ENCODE measurements around the gene PRDM16. TPM values are rescaled to one million over a fixed set of nuclear protein-coding genes. Genes with fewer than 3 reads are reported as not detected.

Gene PRDM16
- total and polyA plus RNA-seq, 2 experiments from 2014 or later = 0.14 to 0.16 TPM

DNA sequence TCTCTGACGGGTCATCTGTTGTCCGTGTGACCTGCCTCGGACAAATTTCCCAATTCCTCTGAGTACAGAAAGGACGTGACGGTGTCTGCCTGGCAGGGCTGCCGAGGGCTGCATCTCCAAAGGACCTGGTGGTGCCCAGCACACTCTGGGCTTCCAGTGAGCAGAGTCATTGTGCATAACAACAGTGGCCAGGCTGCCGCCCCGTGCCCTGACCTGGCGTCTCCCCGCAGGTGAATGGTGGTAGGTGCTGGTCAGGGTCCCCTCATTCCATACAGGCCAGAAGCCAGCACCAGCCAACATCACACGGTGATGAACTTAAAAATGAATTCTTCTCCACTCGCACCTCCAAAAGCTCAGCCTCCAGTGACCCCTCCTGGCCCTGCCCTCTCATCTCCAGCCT lies 28.2 kb downstream of the PRDM16 start:
- no peak for TF ChIP-seq CREB1 (CRISPR knock-in tag; IDR thresholded peaks at IDR 0.05; ENCODE audit: low read depth)
- TF ChIP-seq, protein P1, sequence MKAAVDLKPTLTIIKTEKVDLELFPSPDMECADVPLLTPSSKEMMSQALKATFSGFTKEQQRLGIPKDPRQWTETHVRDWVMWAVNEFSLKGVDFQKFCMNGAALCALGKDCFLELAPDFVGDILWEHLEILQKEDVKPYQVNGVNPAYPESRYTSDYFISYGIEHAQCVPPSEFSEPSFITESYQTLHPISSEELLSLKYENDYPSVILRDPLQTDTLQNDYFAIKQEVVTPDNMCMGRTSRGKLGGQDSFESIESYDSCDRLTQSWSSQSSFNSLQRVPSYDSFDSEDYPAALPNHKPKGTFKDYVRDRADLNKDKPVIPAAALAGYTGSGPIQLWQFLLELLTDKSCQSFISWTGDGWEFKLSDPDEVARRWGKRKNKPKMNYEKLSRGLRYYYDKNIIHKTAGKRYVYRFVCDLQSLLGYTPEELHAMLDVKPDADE (IDR thresholded peaks at IDR 0.05) = no peak
- no peak for TF ChIP-seq ZNF331 (CRISPR knock-in tag; IDR thresholded peaks at IDR 0.05; ENCODE audit: low read depth)
- no peak for TF ChIP-seq STAT1 (IDR thresholded peaks at IDR 0.05; ENCODE audit: unreplicated experiment)
- no peak for TF ChIP-seq EZH2 (IDR thresholded peaks at IDR 0.05; ENCODE audit: low read depth, unreplicated experiment)
- TF ChIP-seq, protein P2, sequence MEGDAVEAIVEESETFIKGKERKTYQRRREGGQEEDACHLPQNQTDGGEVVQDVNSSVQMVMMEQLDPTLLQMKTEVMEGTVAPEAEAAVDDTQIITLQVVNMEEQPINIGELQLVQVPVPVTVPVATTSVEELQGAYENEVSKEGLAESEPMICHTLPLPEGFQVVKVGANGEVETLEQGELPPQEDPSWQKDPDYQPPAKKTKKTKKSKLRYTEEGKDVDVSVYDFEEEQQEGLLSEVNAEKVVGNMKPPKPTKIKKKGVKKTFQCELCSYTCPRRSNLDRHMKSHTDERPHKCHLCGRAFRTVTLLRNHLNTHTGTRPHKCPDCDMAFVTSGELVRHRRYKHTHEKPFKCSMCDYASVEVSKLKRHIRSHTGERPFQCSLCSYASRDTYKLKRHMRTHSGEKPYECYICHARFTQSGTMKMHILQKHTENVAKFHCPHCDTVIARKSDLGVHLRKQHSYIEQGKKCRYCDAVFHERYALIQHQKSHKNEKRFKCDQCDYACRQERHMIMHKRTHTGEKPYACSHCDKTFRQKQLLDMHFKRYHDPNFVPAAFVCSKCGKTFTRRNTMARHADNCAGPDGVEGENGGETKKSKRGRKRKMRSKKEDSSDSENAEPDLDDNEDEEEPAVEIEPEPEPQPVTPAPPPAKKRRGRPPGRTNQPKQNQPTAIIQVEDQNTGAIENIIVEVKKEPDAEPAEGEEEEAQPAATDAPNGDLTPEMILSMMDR (conservative IDR thresholded peaks at IDR 0.05; ENCODE audit: low read depth in 2 of 2) = no peak
- TF ChIP-seq EZH2phosphoT487 (IDR thresholded peaks at IDR 0.05; ENCODE audit: unreplicated experiment) = no peak
- TF ChIP-seq, protein P3, sequence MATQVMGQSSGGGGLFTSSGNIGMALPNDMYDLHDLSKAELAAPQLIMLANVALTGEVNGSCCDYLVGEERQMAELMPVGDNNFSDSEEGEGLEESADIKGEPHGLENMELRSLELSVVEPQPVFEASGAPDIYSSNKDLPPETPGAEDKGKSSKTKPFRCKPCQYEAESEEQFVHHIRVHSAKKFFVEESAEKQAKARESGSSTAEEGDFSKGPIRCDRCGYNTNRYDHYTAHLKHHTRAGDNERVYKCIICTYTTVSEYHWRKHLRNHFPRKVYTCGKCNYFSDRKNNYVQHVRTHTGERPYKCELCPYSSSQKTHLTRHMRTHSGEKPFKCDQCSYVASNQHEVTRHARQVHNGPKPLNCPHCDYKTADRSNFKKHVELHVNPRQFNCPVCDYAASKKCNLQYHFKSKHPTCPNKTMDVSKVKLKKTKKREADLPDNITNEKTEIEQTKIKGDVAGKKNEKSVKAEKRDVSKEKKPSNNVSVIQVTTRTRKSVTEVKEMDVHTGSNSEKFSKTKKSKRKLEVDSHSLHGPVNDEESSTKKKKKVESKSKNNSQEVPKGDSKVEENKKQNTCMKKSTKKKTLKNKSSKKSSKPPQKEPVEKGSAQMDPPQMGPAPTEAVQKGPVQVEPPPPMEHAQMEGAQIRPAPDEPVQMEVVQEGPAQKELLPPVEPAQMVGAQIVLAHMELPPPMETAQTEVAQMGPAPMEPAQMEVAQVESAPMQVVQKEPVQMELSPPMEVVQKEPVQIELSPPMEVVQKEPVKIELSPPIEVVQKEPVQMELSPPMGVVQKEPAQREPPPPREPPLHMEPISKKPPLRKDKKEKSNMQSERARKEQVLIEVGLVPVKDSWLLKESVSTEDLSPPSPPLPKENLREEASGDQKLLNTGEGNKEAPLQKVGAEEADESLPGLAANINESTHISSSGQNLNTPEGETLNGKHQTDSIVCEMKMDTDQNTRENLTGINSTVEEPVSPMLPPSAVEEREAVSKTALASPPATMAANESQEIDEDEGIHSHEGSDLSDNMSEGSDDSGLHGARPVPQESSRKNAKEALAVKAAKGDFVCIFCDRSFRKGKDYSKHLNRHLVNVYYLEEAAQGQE (IDR thresholded peaks at IDR 0.05; ENCODE audit: unreplicated experiment) = no peak
- TF ChIP-seq, protein P4, sequence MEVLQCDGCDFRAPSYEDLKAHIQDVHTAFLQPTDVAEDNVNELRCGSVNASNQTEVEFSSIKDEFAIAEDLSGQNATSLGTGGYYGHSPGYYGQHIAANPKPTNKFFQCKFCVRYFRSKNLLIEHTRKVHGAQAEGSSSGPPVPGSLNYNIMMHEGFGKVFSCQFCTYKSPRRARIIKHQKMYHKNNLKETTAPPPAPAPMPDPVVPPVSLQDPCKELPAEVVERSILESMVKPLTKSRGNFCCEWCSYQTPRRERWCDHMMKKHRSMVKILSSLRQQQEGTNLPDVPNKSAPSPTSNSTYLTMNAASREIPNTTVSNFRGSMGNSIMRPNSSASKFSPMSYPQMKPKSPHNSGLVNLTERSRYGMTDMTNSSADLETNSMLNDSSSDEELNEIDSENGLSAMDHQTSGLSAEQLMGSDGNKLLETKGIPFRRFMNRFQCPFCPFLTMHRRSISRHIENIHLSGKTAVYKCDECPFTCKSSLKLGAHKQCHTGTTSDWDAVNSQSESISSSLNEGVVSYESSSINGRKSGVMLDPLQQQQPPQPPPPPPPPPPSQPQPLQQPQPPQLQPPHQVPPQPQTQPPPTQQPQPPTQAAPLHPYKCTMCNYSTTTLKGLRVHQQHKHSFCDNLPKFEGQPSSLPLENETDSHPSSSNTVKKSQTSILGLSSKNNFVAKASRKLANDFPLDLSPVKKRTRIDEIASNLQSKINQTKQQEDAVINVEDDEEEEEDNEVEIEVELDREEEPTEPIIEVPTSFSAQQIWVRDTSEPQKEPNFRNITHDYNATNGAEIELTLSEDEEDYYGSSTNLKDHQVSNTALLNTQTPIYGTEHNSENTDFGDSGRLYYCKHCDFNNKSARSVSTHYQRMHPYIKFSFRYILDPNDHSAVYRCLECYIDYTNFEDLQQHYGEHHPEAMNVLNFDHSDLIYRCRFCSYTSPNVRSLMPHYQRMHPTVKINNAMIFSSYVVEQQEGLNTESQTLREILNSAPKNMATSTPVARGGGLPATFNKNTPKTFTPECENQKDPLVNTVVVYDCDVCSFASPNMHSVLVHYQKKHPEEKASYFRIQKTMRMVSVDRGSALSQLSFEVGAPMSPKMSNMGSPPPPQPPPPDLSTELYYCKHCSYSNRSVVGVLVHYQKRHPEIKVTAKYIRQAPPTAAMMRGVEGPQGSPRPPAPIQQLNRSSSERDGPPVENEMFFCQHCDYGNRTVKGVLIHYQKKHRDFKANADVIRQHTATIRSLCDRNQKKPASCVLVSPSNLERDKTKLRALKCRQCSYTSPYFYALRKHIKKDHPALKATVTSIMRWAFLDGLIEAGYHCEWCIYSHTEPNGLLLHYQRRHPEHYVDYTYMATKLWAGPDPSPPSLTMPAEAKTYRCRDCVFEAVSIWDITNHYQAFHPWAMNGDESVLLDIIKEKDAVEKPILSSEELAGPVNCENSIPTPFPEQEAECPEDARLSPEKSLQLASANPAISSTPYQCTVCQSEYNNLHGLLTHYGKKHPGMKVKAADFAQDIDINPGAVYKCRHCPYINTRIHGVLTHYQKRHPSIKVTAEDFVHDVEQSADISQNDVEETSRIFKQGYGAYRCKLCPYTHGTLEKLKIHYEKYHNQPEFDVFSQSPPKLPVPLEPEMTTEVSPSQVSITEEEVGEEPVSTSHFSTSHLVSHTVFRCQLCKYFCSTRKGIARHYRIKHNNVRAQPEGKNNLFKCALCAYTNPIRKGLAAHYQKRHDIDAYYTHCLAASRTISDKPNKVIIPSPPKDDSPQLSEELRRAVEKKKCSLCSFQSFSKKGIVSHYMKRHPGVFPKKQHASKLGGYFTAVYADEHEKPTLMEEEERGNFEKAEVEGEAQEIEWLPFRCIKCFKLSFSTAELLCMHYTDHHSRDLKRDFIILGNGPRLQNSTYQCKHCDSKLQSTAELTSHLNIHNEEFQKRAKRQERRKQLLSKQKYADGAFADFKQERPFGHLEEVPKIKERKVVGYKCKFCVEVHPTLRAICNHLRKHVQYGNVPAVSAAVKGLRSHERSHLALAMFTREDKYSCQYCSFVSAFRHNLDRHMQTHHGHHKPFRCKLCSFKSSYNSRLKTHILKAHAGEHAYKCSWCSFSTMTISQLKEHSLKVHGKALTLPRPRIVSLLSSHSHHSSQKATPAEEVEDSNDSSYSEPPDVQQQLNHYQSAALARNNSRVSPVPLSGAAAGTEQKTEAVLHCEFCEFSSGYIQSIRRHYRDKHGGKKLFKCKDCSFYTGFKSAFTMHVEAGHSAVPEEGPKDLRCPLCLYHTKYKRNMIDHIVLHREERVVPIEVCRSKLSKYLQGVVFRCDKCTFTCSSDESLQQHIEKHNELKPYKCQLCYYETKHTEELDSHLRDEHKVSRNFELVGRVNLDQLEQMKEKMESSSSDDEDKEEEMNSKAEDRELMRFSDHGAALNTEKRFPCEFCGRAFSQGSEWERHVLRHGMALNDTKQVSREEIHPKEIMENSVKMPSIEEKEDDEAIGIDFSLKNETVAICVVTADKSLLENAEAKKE (CRISPR knock-in tag; IDR thresholded peaks at IDR 0.05) = no peak
- TF ChIP-seq ZNF114 (CRISPR knock-in tag; IDR thresholded peaks at IDR 0.05) = no peak
- Mint-ChIP-seq H3K9me3 (no peaks in the 10 kb centered on the region), H3K4me1 (no peaks in the 10 kb centered on the region), H3K27ac (no peak overlapping the region), H3K4me3 (no peak overlapping the region), H3K36me3 (ENCODE audit: low read depth) (no peaks in the 10 kb centered on the region), H3K27me3 (ENCODE audit: insufficient read depth, low read depth, poor library complexity) (peaks cover 5% of the 10 kb centered on the region)
- no peaks in the 10 kb centered on the region for H3K27me3 ChIP-seq (ENCODE audit: insufficient read depth)
- no peaks in the 10 kb centered on the region for H3K4me1 ChIP-seq (ENCODE audit: insufficient read depth)
- no peaks in the 10 kb centered on the region for H3K36me3 ChIP-seq (ENCODE audit: insufficient read depth)
- H3K9me2 ChIP-seq (ENCODE audit: insufficient read depth) = no peaks in the 10 kb centered on the region
- H3K79me2 ChIP-seq (replicated peaks; ENCODE audit: insufficient read depth) = no peaks in the 10 kb centered on the region
- H3K4me2 ChIP-seq = no peak overlapping the region
- no peak overlapping the region for H3K27ac ChIP-seq (ENCODE audit: low read depth)
- H3F3A ChIP-seq (replicated peaks; ENCODE audit: low read depth) = no peaks in the 10 kb centered on the region
- no peak overlapping the region for H2AFZ ChIP-seq
- no peaks in the 10 kb centered on the region for H4K20me1 ChIP-seq (replicated peaks; ENCODE audit: insufficient read depth)
- no peak overlapping the region for H3K4me3 ChIP-seq
- DNase-seq (ENCODE audit: low spot score) (no peak), ATAC-seq (no peak)

All from GM23338 (cell line).